Mucosa of descending colon (tissue), 3 donors: Measurements from ENCODE around the gene GPR176. TPM values are rescaled to one million over a fixed set of nuclear protein-coding genes. Genes with fewer than 3 reads are reported as not detected.
"Not testable (repeated sequence)": the region's sequence is repeated elsewhere in the genome, so short reads cannot be mapped to it uniquely, and the experiment has no call there.

Experiments
- ATAC-seq: fragments of 200-7000 bp; cut with Tn5 transposase; one replicate; pipeline ENCODE4 v1.9.1; 2020; ENCODE audit warnings: mild to moderate bottlenecking, moderate library complexity
- DNase-seq, 3 donors: peaks; one replicate each; pipeline ENCODE4 v3.0.0-alpha.2; 2020
- H3K36me3 ChIP-seq: fragments of 200-600 bp; one replicate; pipeline ENCODE4 v1.8.0; 2021; ENCODE audit warnings: low read depth, mild to moderate bottlenecking
- H3K4me1 ChIP-seq: fragments of 200-600 bp; one replicate; pipeline ENCODE4 v1.8.0; 2021; ENCODE audit warnings: low read depth, mild to moderate bottlenecking
- H3K4me3 ChIP-seq: fragments of 200-600 bp; one replicate; pipeline ENCODE4 v1.8.0; 2021; ENCODE audit warnings: mild to moderate bottlenecking
- H3K9me3 ChIP-seq: fragments of 200-600 bp; one replicate; pipeline ENCODE4 v1.8.0; 2021; ENCODE audit warnings: mild to moderate bottlenecking
- intact Hi-C, 2 donors: fragments of 100-400 bp; cut with DNase I in 1 of 2; cut with micrococcal nuclease in 1 of 2; formaldehyde crosslinking; loops; one replicate each; pipeline versions ENCODE4 v1.11.0 to v1.11.1; 2022; cut with DNase I, micrococcal nuclease
- total RNA-seq, 3 donors: library from RNA; stranded (reverse); fragmentation: NEBNext Ultra II Directional in 2 of 3; extraction: Animal tissue kit (Norgen Biotek cat#: 25700) in 2 of 3; gene quantifications; one replicate each; pipeline versions ENCODE4 v1.2.1 to v1.2.4, GENCODE V29; 2021 to 2023
- TF ChIP-seq, protein P1 (sequence below): fragments of 200-600 bp; IDR thresholded peaks from one replicate; pipeline ENCODE4 v1.8.0; 2022; ENCODE audit warnings: antibody characterized with exemption, mild to moderate bottlenecking
- donor health status: DM: no; HTN: no; CAD: no; lungs with moderate emphysema.
- donor health status: DM: no; HTN: no; CAD: no.
- donor health status: DM: no; HTN: yes; CAD: no.

GPR176 gene
- total RNA-seq, 3 donors from 2014 or later, result 0.32 to 4.9 (median 1.2) TPM

GRCh38 chr15:39814489-39814888 is 105.6 kb downstream of the GPR176 start:
- H3K9me3 ChIP-seq, result no peaks in the 10 kb centered on the region
- TF ChIP-seq, protein P1, sequence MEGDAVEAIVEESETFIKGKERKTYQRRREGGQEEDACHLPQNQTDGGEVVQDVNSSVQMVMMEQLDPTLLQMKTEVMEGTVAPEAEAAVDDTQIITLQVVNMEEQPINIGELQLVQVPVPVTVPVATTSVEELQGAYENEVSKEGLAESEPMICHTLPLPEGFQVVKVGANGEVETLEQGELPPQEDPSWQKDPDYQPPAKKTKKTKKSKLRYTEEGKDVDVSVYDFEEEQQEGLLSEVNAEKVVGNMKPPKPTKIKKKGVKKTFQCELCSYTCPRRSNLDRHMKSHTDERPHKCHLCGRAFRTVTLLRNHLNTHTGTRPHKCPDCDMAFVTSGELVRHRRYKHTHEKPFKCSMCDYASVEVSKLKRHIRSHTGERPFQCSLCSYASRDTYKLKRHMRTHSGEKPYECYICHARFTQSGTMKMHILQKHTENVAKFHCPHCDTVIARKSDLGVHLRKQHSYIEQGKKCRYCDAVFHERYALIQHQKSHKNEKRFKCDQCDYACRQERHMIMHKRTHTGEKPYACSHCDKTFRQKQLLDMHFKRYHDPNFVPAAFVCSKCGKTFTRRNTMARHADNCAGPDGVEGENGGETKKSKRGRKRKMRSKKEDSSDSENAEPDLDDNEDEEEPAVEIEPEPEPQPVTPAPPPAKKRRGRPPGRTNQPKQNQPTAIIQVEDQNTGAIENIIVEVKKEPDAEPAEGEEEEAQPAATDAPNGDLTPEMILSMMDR, result no peak
- H3K36me3 ChIP-seq, result no peaks in the 10 kb centered on the region
- intact Hi-C loops, result no loop called here
- DNase-seq (no peak), ATAC-seq (no peak)
- no peak overlapping the region for H3K4me3 ChIP-seq
- H3K4me1 ChIP-seq, result no peaks in the 10 kb centered on the region

- H3K36me3 ChIP-seq, DNase-seq, intact Hi-C loops, H3K4me1 ChIP-seq, ATAC-seq, H3K4me3 ChIP-seq, H3K9me3 ChIP-seq: not testable (repeated sequence)
Measured at GRCh38 chr15:39812651-39813050, 107.4 kb downstream of the GPR176 start.

DNA sequence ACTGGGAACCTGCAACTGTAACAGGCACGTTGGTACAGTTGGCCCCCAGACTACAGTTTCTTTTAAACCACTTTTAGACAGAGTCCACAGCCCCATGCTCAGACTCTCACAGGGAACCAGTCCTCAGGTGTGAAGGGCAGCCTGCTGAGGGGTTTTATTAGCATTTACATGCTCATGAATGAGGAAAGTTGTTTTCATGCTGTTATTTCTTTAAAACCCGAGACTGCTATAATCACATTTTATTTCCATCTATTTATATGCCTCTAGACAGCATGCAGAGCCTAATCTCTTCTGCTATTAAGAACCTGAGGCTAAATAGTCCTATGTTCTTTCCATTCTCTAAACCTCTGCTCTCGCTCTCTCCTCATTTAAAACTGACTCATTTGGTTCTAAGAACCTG is 111.2 kb downstream of the GPR176 start:
- TF ChIP-seq, protein P1, result no peak
- Histone ChIP-seq H3K4me3 (no peak overlapping the region), H3K36me3 (no peaks in the 10 kb centered on the region), H3K9me3 (no peaks in the 10 kb centered on the region), H3K4me1 (no peaks in the 10 kb centered on the region)
- ATAC-seq, result no peak
- intact Hi-C loops, result no loop called here
- DNase-seq, result no peak

DNA sequence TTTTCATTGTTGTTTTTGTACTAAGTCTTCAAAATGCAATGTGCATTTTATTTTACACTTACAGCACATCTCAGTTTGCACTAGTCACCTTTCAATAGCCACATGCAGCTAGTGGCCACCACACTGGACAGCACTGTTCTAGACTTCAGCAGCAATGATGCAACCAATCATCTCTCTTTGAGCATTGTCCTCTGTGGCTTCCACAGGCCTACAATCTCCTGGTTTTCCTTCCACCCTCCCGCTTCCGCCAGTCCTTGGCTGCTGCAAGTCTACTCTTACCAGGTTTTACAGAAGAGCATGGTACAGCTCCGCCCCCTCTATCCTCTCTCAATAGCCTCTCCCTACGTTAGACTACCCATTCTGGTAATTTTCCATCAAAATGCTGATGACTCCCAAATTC is 112.3 kb downstream of the GPR176 start:
- no peak for ATAC-seq
- no peaks in the 10 kb centered on the region for H3K9me3 ChIP-seq
- H3K36me3 ChIP-seq, result no peaks in the 10 kb centered on the region
- no peak overlapping the region for H3K4me3 ChIP-seq
- no peaks in the 10 kb centered on the region for H3K4me1 ChIP-seq
- intact Hi-C loops, result no loop called here
- TF ChIP-seq, protein P1, result no peak
- DNase-seq, result no peak

DNA sequence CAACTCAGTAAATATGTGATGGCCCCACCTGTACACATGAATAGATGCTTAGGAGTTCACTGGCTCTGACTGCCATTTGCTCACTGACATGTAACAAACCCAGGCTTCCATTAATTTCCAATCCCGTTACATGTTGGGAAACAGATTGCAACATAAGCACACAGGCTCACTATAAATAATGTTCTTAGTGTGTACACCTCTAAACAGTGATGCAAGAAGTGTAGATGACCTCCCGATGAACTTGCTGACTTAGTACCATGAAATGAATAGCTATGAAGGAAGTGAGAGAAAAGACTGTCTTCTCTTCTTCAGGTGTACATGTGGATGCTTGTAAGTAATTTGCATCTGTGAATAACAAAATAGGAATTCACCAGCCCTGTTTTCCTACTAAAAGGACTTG is 116.0 kb downstream of the GPR176 start:
- Histone ChIP-seq H3K4me3 (no peak overlapping the region), H3K4me1 (no peaks in the 10 kb centered on the region), H3K9me3 (no peaks in the 10 kb centered on the region), H3K36me3 (no peaks in the 10 kb centered on the region)
- TF ChIP-seq, protein P1, result no peak
- no peak for DNase-seq
- no peak for ATAC-seq
- intact Hi-C loops, result no loop called here

DNA sequence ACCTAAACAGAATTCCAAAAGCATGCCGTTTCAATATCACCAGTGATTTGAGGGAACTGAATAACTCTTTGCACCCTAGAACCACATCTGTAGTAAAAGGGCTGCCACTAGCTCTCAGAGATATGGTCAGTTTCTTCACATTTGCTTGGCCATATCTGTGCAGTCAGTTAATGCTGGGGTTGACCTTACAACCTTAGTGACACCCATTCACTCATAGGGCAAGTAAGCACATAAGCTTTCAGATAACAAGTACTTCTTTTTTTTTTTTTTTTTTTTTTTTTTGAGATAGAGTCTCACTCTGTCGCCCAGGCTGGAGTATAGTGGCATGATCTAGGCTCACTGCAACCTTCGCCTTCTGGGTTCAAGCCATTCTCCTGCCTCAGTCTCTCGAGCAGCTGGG is 117.0 kb downstream of the GPR176 start:
- DNase-seq, result no peak
- no peaks in the 10 kb centered on the region for H3K4me1 ChIP-seq
- no peaks in the 10 kb centered on the region for H3K9me3 ChIP-seq
- H3K4me3 ChIP-seq, result no peak overlapping the region
- intact Hi-C loops, result no loop called here
- H3K36me3 ChIP-seq, result no peaks in the 10 kb centered on the region
- ATAC-seq, result no peak
- TF ChIP-seq, protein P1, result no peak
